GM18951 (cell line): ENCODE measurements around the gene GNAZ.

Source experiments
- POLR2A ChIP-seq: IDR thresholded peaks from 4 replicates; pipeline ENCODE4 v1.6.1; 2011; ENCODE audit warnings: mild to moderate bottlenecking; ENCODE audit not compliant: insufficient read length, insufficient read depth; ENCODE audit errors: extremely low read depth
- in situ Hi-C: fragments of 300-500 bp; cut with MboI; formaldehyde crosslinking; loops from one replicate; pipeline ENCODE4 v1.12.0; 2022; ENCODE audit warnings: low sequenced_read_pairs, mixed read lengths, inconsistent platforms; ENCODE audit not compliant: unreplicated experiment

Gene GNAZ

GRCh38 chr22:23166042-23166831 is 95.9 kb downstream of the GNAZ start:
- TF ChIP-seq POLR2A: no peak
- in situ Hi-C loops: no loop called here

- no peak for TF ChIP-seq POLR2A
- in situ Hi-C loops: no loop called here
These were observed 96.7 kb downstream of the GNAZ start for GRCh38 chr22:23166841-23167616.

GRCh38 chr22:23168391-23169042 is 98.2 kb downstream of the GNAZ start:
- TF ChIP-seq POLR2A: no peak
- in situ Hi-C loops: no loop called here

DNA sequence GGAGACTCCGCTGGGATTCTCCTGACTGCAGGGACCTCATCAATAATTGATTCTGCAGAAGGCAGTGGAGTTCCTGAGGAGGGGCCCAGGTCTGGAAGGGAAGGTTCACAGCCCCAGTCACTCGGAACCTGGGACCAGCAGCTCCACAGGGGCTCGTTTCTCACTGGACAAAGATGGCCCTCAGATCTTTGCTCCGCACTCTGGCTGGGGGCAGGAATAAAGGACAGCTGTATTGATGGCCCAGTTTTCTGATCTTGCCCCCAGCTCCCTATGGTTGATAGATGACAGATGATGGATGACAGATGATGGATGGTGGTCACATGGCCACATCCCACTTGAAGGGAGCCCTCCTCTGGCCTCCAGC is 98.7 kb downstream of the GNAZ start:
- in situ Hi-C loops: no loop called here
- no peak for TF ChIP-seq POLR2A
